GM23338 (cell line): ENCODE data around the gene FARP1. TPM values are rescaled to one million over a fixed set of nuclear protein-coding genes. Genes with fewer than 3 reads are reported as not detected.

Source experiments
- ATAC-seq: fragments of 200-7000 bp; cut with Tn5 transposase; 3 replicates; pipeline ENCODE4 v1.9.1; 2020
- DNase-seq: peaks from one replicate; pipeline ENCODE4 v3.0.0-alpha.2; 2015; ENCODE audit warnings: low spot score
- H2AFZ ChIP-seq: fragments of 200-600 bp; sonication (generic); 2 replicates; pipeline ENCODE4 v1.8.0; 2016; ENCODE audit warnings: antibody characterized with exemption, mild to moderate bottlenecking, moderate library complexity
- H3F3A ChIP-seq: fragments of 200-600 bp; sonication (generic); replicated peaks from 2 replicates; pipeline ENCODE4 v1.8.0; 2017; ENCODE audit warnings: antibody characterized with exemption, mixed run types, low read depth
- H3K27ac ChIP-seq: fragments of 200-600 bp; sonication (generic); 2 replicates; pipeline ENCODE4 v1.6.1; 2016; ENCODE audit warnings: low read depth
- H3K27me3 ChIP-seq: fragments of 200-600 bp; sonication (generic); 2 replicates; pipeline ENCODE4 v1.8.0; 2016; ENCODE audit warnings: mild to moderate bottlenecking, mixed run types, moderate library complexity; ENCODE audit not compliant: insufficient read depth
- H3K36me3 ChIP-seq: fragments of 200-600 bp; sonication (generic); 2 replicates; pipeline ENCODE4 v1.8.0; 2016; ENCODE audit warnings: mild to moderate bottlenecking; ENCODE audit not compliant: insufficient read depth
- H3K4me1 ChIP-seq: fragments of 200-600 bp; sonication (generic); 2 replicates; pipeline ENCODE4 v1.8.0; 2016; ENCODE audit warnings: mild to moderate bottlenecking, moderate library complexity; ENCODE audit not compliant: insufficient read depth
- H3K4me2 ChIP-seq: fragments of 200-600 bp; sonication (generic); 2 replicates; pipeline ENCODE4 v1.7.1; 2017; ENCODE audit warnings: mixed run types
- H3K4me3 ChIP-seq: fragments of 200-600 bp; sonication (generic); 2 replicates; pipeline ENCODE4 v1.6.1; 2016; ENCODE audit warnings: mixed run types
- H3K79me2 ChIP-seq: fragments of 200-600 bp; sonication (generic); replicated peaks from 2 replicates; pipeline ENCODE4 v1.8.0; 2017; ENCODE audit warnings: mild to moderate bottlenecking; ENCODE audit not compliant: insufficient read depth
- H3K9me2 ChIP-seq: fragments of 200-600 bp; sonication (generic); 2 replicates; pipeline ENCODE4 v1.8.0; 2017; ENCODE audit not compliant: insufficient read depth
- H4K20me1 ChIP-seq: fragments of 200-600 bp; sonication (generic); replicated peaks from 2 replicates; pipeline ENCODE4 v1.8.0; 2017; ENCODE audit warnings: mild to moderate bottlenecking; ENCODE audit not compliant: insufficient read depth
- H3K27ac Mint-ChIP-seq: 2 replicates; pipeline ENCODE4 v1.8.0; 2020; ENCODE audit warnings: inconsistent platforms, mild to moderate bottlenecking, moderate library complexity, mixed read lengths
- H3K27me3 Mint-ChIP-seq: 3 replicates; pipeline ENCODE4 v1.8.0; 2022; ENCODE audit warnings: low read depth, mild to moderate bottlenecking, moderate library complexity, mixed read lengths, inconsistent platforms; ENCODE audit not compliant: insufficient read depth, poor library complexity
- H3K36me3 Mint-ChIP-seq: 3 replicates; pipeline ENCODE4 v1.8.0; 2021; ENCODE audit warnings: low read depth, mild to moderate bottlenecking, inconsistent platforms, moderate library complexity, mixed read lengths
- H3K4me1 Mint-ChIP-seq: 3 replicates; pipeline ENCODE4 v1.8.0; 2020; ENCODE audit warnings: mild to moderate bottlenecking, inconsistent platforms, mixed read lengths
- H3K4me3 Mint-ChIP-seq: 3 replicates; pipeline ENCODE4 v1.8.0; 2021; ENCODE audit warnings: moderate library complexity, mild to moderate bottlenecking, inconsistent platforms, mixed read lengths
- H3K9me3 Mint-ChIP-seq: 3 replicates; pipeline ENCODE4 v1.8.0; 2020; ENCODE audit warnings: moderate library complexity, mild to moderate bottlenecking, inconsistent platforms, mixed read lengths
- CREB1 ChIP-seq: fragments of 250-450 bp; sonication (Bioruptor Pico); IDR thresholded peaks from 2 replicates; pipeline ENCODE4 v1.5.0; 2020; ENCODE audit warnings: low read depth, mild to moderate bottlenecking, moderate library complexity
- CTCF ChIP-seq, 2 experiments: fragments of 200-600 bp in 1 of 2; sonication (generic) in 1 of 2; conservative IDR thresholded peaks; 2 replicates each; pipeline versions ENCODE4 v1.5.1 to v1.6.1; 2016 to 2017; ENCODE audit warnings: antibody characterized with exemption in 2 of 2, low read depth in 2 of 2, mild to moderate bottlenecking in 2 of 2, moderate library complexity in 1 of 2
- EZH2 ChIP-seq: fragments of 200-600 bp; sonication (generic); IDR thresholded peaks from one replicate; pipeline ENCODE4 v1.8.0; 2017; ENCODE audit warnings: antibody characterized with exemption, mild to moderate bottlenecking, low read depth; ENCODE audit not compliant: unreplicated experiment
- EZH2phosphoT487 ChIP-seq: fragments of 200-600 bp; sonication (generic); IDR thresholded peaks from one replicate; pipeline ENCODE4 v1.8.1; 2018; ENCODE audit warnings: antibody characterized with exemption; ENCODE audit not compliant: unreplicated experiment
- JUNB ChIP-seq: IDR thresholded peaks from one replicate; pipeline ENCODE4 v1.6.1; 2016; ENCODE audit warnings: antibody characterized with exemption; ENCODE audit not compliant: unreplicated experiment
- NANOG ChIP-seq: IDR thresholded peaks from 2 replicates; pipeline ENCODE4 v1.6.1; 2016; ENCODE audit warnings: antibody characterized with exemption, borderline replicate concordance
- STAT1 ChIP-seq: IDR thresholded peaks from one replicate; pipeline ENCODE4 v1.6.1; 2016; ENCODE audit warnings: antibody characterized with exemption; ENCODE audit not compliant: unreplicated experiment
- ZNF114 ChIP-seq: fragments of 250-450 bp; sonication (Bioruptor Pico); IDR thresholded peaks from 2 replicates; pipeline ENCODE4 v1.5.0; 2020; ENCODE audit warnings: mild to moderate bottlenecking, moderate library complexity
- polyA plus RNA-seq: library from polyadenylated mRNA; unstranded; fragments of >200 nt; fragmentation: Nextera tagmentation; extraction: Ambion mirVana; gene quantifications from 2 replicates; pipeline ENCODE4 v1.2.1, GENCODE V29; 2016
- total RNA-seq: library from RNA; depleted of rRNA; stranded (reverse); fragments of >200 nt; shearing (Covaris generic); gene quantifications from 2 replicates; pipeline ENCODE4 v1.2.3, GENCODE V29; 2014
- TF ChIP-seq, protein P1 (sequence below): IDR thresholded peaks from 2 replicates; pipeline ENCODE4 v1.6.1; 2016; ENCODE audit warnings: antibody characterized with exemption
- TF ChIP-seq, protein P2 (sequence below): IDR thresholded peaks from one replicate; pipeline ENCODE4 v1.6.1; 2018; ENCODE audit warnings: antibody characterized with exemption; ENCODE audit not compliant: unreplicated experiment
- TF ChIP-seq, protein P3 (sequence below): fragments of 250-450 bp; sonication (Bioruptor Pico); IDR thresholded peaks from 2 replicates; pipeline ENCODE4 v1.5.0; 2020; ENCODE audit warnings: mild to moderate bottlenecking, moderate library complexity

The FARP1 gene
- total and polyA plus RNA-seq, 2 experiments from 2014 or later = 53.6 to 82.5 TPM

DNA sequence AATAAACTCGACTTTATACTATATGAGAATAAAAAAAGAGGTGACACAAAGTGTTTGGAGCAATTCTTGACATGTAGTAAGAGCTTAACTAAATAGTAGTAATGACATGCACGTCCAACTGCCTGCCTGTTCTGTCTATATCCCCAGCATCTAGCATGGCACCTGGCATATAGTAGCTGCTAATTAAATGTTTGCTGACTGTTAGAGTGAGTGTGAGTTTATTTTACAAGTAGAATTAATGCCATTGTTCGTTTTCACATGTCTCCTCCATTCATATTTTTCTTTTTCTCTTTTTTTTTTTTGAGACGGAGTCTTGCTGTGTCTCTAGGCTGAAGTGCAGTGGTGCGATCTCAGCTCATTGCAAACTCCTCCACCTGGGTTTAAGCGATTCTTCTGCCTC, 72.6 kb downstream of the FARP1 start (continued):
- TF ChIP-seq, protein P1, sequence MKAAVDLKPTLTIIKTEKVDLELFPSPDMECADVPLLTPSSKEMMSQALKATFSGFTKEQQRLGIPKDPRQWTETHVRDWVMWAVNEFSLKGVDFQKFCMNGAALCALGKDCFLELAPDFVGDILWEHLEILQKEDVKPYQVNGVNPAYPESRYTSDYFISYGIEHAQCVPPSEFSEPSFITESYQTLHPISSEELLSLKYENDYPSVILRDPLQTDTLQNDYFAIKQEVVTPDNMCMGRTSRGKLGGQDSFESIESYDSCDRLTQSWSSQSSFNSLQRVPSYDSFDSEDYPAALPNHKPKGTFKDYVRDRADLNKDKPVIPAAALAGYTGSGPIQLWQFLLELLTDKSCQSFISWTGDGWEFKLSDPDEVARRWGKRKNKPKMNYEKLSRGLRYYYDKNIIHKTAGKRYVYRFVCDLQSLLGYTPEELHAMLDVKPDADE = no peak
- TF ChIP-seq CREB1 (CRISPR knock-in tag) (no peak), NANOG (no peak), EZH2 (no peak)

DNA sequence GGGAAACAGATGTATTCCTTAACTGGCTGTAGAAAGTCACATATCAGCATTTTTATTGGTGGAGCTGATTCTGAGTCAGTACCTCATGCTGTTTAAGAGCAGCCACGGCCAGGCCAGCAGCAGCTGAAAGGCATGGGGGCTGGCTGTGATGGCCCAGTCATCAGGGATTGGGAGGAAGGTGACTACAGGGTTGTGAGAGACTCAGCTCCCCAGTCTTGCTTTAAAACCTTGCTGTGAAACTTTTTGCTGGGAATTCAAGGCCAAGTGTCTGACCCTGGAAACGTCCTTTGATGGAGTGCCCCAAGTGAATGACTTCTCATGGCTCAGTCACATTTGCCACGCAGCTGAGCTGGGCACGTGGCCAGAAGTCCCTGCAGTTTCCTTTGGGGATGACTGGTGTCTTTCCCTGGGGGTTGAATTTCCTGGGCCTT, 73.3 kb downstream of the FARP1 start:
- peaks cover 3% of the 10 kb centered on the region; the same call in 1 of the 2 replicates for H3K36me3 ChIP-seq
- H3F3A ChIP-seq = 0 out of 2 replicates have a peak, but pooled peaks cover 3% of the 10 kb centered on the region
- H3K9me2 ChIP-seq = no peaks in the 10 kb centered on the region
- Mint-ChIP-seq H3K4me3 (no peak overlapping the region), H3K4me1 (peaks cover 47% of the 10 kb centered on the region), H3K27me3 (peaks cover 7% of the 10 kb centered on the region), H3K9me3 (peaks cover 14% of the 10 kb centered on the region), H3K27ac (no peak overlapping the region), H3K36me3 (peaks cover 29% of the 10 kb centered on the region)
- H3K27me3 ChIP-seq = no peaks in the 10 kb centered on the region
- 0 out of 2 replicates have a peak overlapping the region, but pooled peaks have one; percentile 10 for H3K27ac ChIP-seq
- ATAC-seq (no peak), DNase-seq (no peak)
- no peak overlapping the region for H2AFZ ChIP-seq
- H3K79me2 ChIP-seq = peaks cover 70% of the 10 kb centered on the region
- no peaks in the 10 kb centered on the region; the same call in 1 of the 2 replicates for H4K20me1 ChIP-seq
- no peak overlapping the region for H3K4me2 ChIP-seq
- peaks cover 14% of the 10 kb centered on the region for H3K4me1 ChIP-seq
- no peak overlapping the region for H3K4me3 ChIP-seq
- TF ChIP-seq, protein P2, sequence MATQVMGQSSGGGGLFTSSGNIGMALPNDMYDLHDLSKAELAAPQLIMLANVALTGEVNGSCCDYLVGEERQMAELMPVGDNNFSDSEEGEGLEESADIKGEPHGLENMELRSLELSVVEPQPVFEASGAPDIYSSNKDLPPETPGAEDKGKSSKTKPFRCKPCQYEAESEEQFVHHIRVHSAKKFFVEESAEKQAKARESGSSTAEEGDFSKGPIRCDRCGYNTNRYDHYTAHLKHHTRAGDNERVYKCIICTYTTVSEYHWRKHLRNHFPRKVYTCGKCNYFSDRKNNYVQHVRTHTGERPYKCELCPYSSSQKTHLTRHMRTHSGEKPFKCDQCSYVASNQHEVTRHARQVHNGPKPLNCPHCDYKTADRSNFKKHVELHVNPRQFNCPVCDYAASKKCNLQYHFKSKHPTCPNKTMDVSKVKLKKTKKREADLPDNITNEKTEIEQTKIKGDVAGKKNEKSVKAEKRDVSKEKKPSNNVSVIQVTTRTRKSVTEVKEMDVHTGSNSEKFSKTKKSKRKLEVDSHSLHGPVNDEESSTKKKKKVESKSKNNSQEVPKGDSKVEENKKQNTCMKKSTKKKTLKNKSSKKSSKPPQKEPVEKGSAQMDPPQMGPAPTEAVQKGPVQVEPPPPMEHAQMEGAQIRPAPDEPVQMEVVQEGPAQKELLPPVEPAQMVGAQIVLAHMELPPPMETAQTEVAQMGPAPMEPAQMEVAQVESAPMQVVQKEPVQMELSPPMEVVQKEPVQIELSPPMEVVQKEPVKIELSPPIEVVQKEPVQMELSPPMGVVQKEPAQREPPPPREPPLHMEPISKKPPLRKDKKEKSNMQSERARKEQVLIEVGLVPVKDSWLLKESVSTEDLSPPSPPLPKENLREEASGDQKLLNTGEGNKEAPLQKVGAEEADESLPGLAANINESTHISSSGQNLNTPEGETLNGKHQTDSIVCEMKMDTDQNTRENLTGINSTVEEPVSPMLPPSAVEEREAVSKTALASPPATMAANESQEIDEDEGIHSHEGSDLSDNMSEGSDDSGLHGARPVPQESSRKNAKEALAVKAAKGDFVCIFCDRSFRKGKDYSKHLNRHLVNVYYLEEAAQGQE = no peak
- TF ChIP-seq NANOG (no peak), JUNB (no peak), CREB1 (CRISPR knock-in tag) (no peak), CTCF (conservative IDR thresholded peaks at IDR 0.05; ENCODE audit: low read depth in 2 of 2) (no peak), EZH2phosphoT487 (no peak), ZNF114 (no peak), STAT1 (no peak)
- TF ChIP-seq, protein P3, sequence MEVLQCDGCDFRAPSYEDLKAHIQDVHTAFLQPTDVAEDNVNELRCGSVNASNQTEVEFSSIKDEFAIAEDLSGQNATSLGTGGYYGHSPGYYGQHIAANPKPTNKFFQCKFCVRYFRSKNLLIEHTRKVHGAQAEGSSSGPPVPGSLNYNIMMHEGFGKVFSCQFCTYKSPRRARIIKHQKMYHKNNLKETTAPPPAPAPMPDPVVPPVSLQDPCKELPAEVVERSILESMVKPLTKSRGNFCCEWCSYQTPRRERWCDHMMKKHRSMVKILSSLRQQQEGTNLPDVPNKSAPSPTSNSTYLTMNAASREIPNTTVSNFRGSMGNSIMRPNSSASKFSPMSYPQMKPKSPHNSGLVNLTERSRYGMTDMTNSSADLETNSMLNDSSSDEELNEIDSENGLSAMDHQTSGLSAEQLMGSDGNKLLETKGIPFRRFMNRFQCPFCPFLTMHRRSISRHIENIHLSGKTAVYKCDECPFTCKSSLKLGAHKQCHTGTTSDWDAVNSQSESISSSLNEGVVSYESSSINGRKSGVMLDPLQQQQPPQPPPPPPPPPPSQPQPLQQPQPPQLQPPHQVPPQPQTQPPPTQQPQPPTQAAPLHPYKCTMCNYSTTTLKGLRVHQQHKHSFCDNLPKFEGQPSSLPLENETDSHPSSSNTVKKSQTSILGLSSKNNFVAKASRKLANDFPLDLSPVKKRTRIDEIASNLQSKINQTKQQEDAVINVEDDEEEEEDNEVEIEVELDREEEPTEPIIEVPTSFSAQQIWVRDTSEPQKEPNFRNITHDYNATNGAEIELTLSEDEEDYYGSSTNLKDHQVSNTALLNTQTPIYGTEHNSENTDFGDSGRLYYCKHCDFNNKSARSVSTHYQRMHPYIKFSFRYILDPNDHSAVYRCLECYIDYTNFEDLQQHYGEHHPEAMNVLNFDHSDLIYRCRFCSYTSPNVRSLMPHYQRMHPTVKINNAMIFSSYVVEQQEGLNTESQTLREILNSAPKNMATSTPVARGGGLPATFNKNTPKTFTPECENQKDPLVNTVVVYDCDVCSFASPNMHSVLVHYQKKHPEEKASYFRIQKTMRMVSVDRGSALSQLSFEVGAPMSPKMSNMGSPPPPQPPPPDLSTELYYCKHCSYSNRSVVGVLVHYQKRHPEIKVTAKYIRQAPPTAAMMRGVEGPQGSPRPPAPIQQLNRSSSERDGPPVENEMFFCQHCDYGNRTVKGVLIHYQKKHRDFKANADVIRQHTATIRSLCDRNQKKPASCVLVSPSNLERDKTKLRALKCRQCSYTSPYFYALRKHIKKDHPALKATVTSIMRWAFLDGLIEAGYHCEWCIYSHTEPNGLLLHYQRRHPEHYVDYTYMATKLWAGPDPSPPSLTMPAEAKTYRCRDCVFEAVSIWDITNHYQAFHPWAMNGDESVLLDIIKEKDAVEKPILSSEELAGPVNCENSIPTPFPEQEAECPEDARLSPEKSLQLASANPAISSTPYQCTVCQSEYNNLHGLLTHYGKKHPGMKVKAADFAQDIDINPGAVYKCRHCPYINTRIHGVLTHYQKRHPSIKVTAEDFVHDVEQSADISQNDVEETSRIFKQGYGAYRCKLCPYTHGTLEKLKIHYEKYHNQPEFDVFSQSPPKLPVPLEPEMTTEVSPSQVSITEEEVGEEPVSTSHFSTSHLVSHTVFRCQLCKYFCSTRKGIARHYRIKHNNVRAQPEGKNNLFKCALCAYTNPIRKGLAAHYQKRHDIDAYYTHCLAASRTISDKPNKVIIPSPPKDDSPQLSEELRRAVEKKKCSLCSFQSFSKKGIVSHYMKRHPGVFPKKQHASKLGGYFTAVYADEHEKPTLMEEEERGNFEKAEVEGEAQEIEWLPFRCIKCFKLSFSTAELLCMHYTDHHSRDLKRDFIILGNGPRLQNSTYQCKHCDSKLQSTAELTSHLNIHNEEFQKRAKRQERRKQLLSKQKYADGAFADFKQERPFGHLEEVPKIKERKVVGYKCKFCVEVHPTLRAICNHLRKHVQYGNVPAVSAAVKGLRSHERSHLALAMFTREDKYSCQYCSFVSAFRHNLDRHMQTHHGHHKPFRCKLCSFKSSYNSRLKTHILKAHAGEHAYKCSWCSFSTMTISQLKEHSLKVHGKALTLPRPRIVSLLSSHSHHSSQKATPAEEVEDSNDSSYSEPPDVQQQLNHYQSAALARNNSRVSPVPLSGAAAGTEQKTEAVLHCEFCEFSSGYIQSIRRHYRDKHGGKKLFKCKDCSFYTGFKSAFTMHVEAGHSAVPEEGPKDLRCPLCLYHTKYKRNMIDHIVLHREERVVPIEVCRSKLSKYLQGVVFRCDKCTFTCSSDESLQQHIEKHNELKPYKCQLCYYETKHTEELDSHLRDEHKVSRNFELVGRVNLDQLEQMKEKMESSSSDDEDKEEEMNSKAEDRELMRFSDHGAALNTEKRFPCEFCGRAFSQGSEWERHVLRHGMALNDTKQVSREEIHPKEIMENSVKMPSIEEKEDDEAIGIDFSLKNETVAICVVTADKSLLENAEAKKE (CRISPR knock-in tag) = no peak
- TF ChIP-seq, protein P1 = no peak
